Muscle of leg (tissue), 16 donors: Measurements from ENCODE around the gene DCAKD. TPM values are rescaled to one million over a fixed set of nuclear protein-coding genes. Genes with fewer than 3 reads are reported as not detected.

Experiments
- DNase-seq: peaks from one replicate; pipeline ENCODE4 v3.0.0; 2013
- H3K27ac ChIP-seq: one replicate; pipeline ENCODE4 v1.5.1; 2013; ENCODE audit warnings: mild to moderate bottlenecking, low read length, control low read depth
- H3K27me3 ChIP-seq: one replicate; pipeline ENCODE4 v1.6.1; 2013; ENCODE audit warnings: low read length; ENCODE audit not compliant: control insufficient read depth, insufficient read depth
- H3K36me3 ChIP-seq: one replicate; pipeline ENCODE4 v1.6.1; 2013; ENCODE audit warnings: low read length; ENCODE audit not compliant: control insufficient read depth, insufficient read depth
- H3K4me1 ChIP-seq: one replicate; pipeline ENCODE4 v1.6.1; 2013; ENCODE audit warnings: low read length; ENCODE audit not compliant: control insufficient read depth, insufficient read depth
- H3K4me3 ChIP-seq: one replicate; pipeline ENCODE4 v1.5.1; 2013; ENCODE audit warnings: low read length, control low read depth
- H3K9me3 ChIP-seq: replicated peaks from 2 replicates; pipeline ENCODE4 v1.6.1; 2013; ENCODE audit warnings: low read depth, low read length; ENCODE audit not compliant: control insufficient read depth
- WGBS: methylation state at CpG from one replicate; pipeline ENCODE4 v1.1.5; 2013; ENCODE audit warnings: missing lambda C conversion rate; ENCODE audit not compliant: insufficient coverage; 5-methylcytosine and 5-hydroxymethylcytosine counted together
- long read RNA-seq, 11 donors: transcript quantifications; one replicate each; lab custom pipeline, GENCODE V29; 2026
- polyA plus RNA-seq, 8 donors: library from polyadenylated mRNA; unstranded; fragments of 120-200 nt; gene quantifications; one replicate each; pipeline versions ENCODE4 v1.2.1 to v1.2.3, GENCODE V29; 2013; ENCODE audit warnings: inconsistent platforms in 1 of 8, low replicate concordance in 1 of 8; ENCODE audit not compliant: insufficient read length in 8 of 8, insufficient read depth in 1 of 8
- total RNA-seq: library from RNA; stranded (reverse); fragments of 120-200 nt; gene quantifications from one replicate; pipeline ENCODE4 v1.2.4, GENCODE V29; 2013

The DCAKD gene
- total RNA-seq = 27.2 TPM
- polyA plus RNA-seq = 10 to 100 TPM; 28.0 to 40.1 (median 33.7) TPM
- long read RNA-seq, donor 1, partial matches to known transcripts = 0 of 4 reads
- long read RNA-seq, donor 1, other reads (novel, unspliced or antisense) = 0 of 4 reads
- long read RNA-seq, donor 2, partial matches to known transcripts = 0 of 2 reads
- long read RNA-seq, donor 2, other reads (novel, unspliced or antisense) = 0 of 2 reads
- long read RNA-seq, donor 3, transcript DCAKD-208 (5 exons, 2,054 nt) = major isoform, 5 of 12 reads
- long read RNA-seq, donor 3, transcript DCAKD-205 (5 exons, 990 nt) = major isoform, 5 of 12 reads
- long read RNA-seq, donor 3, partial matches to known transcripts = 0 of 12 reads
- long read RNA-seq, donor 3, other reads (novel, unspliced or antisense) = 0 of 12 reads
- long read RNA-seq, donor 4, partial matches to known transcripts = 0 of 7 reads
- long read RNA-seq, donor 4, other reads (novel, unspliced or antisense) = 0 of 7 reads
- long read RNA-seq, donor 5, transcript DCAKD-208 (5 exons, 2,054 nt) = major isoform, 9 of 19 reads
- long read RNA-seq, donor 5, partial matches to known transcripts = 0 of 19 reads
- long read RNA-seq, donor 5, other reads (novel, unspliced or antisense) = 0 of 19 reads
- long read RNA-seq, donor 6, transcript DCAKD-205 (5 exons, 990 nt) = major isoform, 7 of 17 reads
- long read RNA-seq, donor 6, transcript DCAKD-208 (5 exons, 2,054 nt) = minor isoform, 6 of 17 reads
- long read RNA-seq, donor 6, partial matches to known transcripts = 0 of 17 reads
- long read RNA-seq, donor 6, other reads (novel, unspliced or antisense) = 0 of 17 reads
- long read RNA-seq, donor 7, partial matches to known transcripts = 0 of 10 reads
- long read RNA-seq, donor 7, other reads (novel, unspliced or antisense) = 0 of 10 reads
- long read RNA-seq, donor 8, partial matches to known transcripts = 11 of 30 reads
- long read RNA-seq, donor 8, other reads (novel, unspliced or antisense) = 12 of 30 reads
- long read RNA-seq, donor 9, transcript DCAKD-208 (5 exons, 2,054 nt) = major isoform, 6 of 9 reads
- long read RNA-seq, donor 9, partial matches to known transcripts = 0 of 9 reads
- long read RNA-seq, donor 9, other reads (novel, unspliced or antisense) = 0 of 9 reads
- long read RNA-seq, donor 10, transcript DCAKD-208 (5 exons, 2,054 nt) = major isoform, 5 of 11 reads
- long read RNA-seq, donor 10, partial matches to known transcripts = 0 of 11 reads
- long read RNA-seq, donor 10, other reads (novel, unspliced or antisense) = 0 of 11 reads
- long read RNA-seq, donor 11, transcript DCAKD-205 (5 exons, 990 nt) = major isoform, 6 of 11 reads
- long read RNA-seq, donor 11, partial matches to known transcripts = 0 of 11 reads
- long read RNA-seq, donor 11, other reads (novel, unspliced or antisense) = 0 of 11 reads

- DNase-seq = peak; percentile 99
- H3K27ac ChIP-seq = peak within 1 kb of the TSS; percentile 98
- WGBS = under 1% methylated on average over 44 of the region's 56 CpGs
- H3K9me3 ChIP-seq = no peaks in the 10 kb centered on the region
- peak within 1 kb of the TSS; percentile 76 for H3K4me3 ChIP-seq
- H3K27me3 ChIP-seq = no peaks in the 10 kb centered on the region
- peaks cover 11% of the 10 kb centered on the region for H3K36me3 ChIP-seq
- H3K4me1 ChIP-seq = peaks cover 7% of the 10 kb centered on the region
Observed at GRCh38 chr17:45051060-45051719, at the start of gene DCAKD. Gene DCAKD (minus strand): TSS chr17:45051632. CDS start chr17:45034885, 16,747 bp downstream.

DNA sequence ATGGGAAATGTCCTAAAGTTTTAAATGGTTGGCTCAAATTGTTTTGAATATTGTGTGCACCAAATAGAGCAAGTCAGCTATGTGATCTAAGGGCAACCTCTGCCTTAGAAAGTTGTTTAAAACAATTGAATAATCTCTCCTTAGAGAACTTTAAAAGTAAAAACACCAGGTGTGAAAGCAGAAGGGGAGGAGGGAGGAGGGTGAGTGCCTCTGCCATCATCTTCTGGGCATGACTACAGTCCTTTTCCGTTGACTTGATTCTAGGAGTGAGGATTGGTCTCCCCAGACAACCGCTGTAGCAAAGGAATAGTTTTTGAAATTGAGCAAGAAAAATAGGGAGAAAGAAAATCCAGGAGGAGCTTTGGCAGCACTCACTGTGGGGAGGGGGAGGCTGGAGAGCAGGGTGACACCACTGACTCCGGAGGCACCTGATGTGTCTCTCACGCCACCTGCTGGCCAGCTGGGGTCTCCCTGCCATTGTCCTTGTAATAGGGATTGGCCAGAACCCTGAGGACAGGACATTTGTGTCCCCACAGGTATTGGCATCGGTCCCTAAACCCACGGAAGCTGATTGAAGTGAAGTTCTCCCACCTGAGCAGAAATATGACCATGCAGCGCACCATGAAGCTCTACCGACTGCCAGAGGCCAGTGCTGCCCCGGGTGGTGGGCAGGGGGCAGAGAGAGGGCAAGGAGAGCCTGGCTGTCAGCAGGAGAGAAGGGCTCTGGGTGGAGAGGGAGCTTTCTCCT is 47.6 kb upstream of the DCAKD start:
- Histone ChIP-seq H3K36me3 (peaks cover 88% of the 10 kb centered on the region), H3K4me3 (no peak overlapping the region), H3K4me1 (peaks cover 5% of the 10 kb centered on the region), H3K27me3 (no peaks in the 10 kb centered on the region), H3K27ac (no peak overlapping the region), H3K9me3 (no peaks in the 10 kb centered on the region)
- WGBS = 31% methylated on average over 8 of the region's 9 CpGs
- DNase-seq = peak; percentile 87

GRCh38 chr17:45098081-45098868 is 46.8 kb upstream of the DCAKD start:
- 97% methylated on average over 7 of the region's 13 CpGs for WGBS
- H3K36me3 ChIP-seq = peaks cover 88% of the 10 kb centered on the region
- H3K4me1 ChIP-seq = peaks cover 5% of the 10 kb centered on the region
- H3K27ac ChIP-seq = no peak overlapping the region
- no peak overlapping the region for H3K4me3 ChIP-seq
- no peak for DNase-seq
- H3K27me3 ChIP-seq = no peaks in the 10 kb centered on the region
- H3K9me3 ChIP-seq = no peaks in the 10 kb centered on the region

DNA sequence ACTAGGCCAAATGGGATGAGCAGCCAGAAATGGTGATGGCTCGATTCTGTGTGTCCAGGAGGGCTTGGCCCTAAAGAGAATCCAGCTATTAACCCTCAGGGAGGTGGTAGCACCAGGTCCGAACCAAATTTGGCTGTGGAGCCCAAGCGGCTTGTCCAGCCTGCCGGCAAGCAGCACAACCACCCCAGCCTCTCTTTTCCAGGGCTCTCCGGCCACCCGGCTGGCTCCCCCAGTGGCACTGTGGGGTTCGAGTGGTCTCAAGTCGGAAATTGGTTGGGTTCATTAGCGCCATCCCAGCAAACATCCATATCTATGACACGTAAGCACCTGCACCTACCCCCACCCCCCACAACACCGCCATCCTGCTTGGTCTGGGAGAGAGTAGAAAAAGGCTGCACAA is 45.5 kb upstream of the DCAKD start:
- WGBS = 95% methylated on average over 4 of the region's 11 CpGs
- no peak overlapping the region for H3K27ac ChIP-seq

GRCh38 chr17:45096141-45096540 is 44.7 kb upstream of the DCAKD start:
- no peaks in the 10 kb centered on the region for H3K27me3 ChIP-seq
- no peak for DNase-seq
- WGBS = 88% methylated on average over 1 of the region's 3 CpGs
- peaks cover 2% of the 10 kb centered on the region for H3K4me1 ChIP-seq
- no peak overlapping the region for H3K27ac ChIP-seq
- peaks cover 88% of the 10 kb centered on the region for H3K36me3 ChIP-seq
- H3K4me3 ChIP-seq = no peak overlapping the region
- no peaks in the 10 kb centered on the region for H3K9me3 ChIP-seq

More for the DNA sequence above, 45.5 kb upstream of the DCAKD start:
- no peak for DNase-seq
- H3K9me3 ChIP-seq = no peaks in the 10 kb centered on the region
- peaks cover 85% of the 10 kb centered on the region for H3K36me3 ChIP-seq
- H3K4me1 ChIP-seq = peaks cover 3% of the 10 kb centered on the region
- no peak overlapping the region for H3K4me3 ChIP-seq
- no peaks in the 10 kb centered on the region for H3K27me3 ChIP-seq

- Histone ChIP-seq H3K4me3 (no peak overlapping the region), H3K36me3 (peaks cover 90% of the 10 kb centered on the region)
- 84% methylated on average over 9 of the region's 13 CpGs for WGBS
Observed at GRCh38 chr17:45093444-45094110, 42.1 kb upstream of the DCAKD start.

GRCh38 chr17:45092911-45093430 is 41.5 kb upstream of the DCAKD start:
- peaks cover 90% of the 10 kb centered on the region for H3K36me3 ChIP-seq
- H3K4me1 ChIP-seq = no peaks in the 10 kb centered on the region
- H3K27me3 ChIP-seq = no peaks in the 10 kb centered on the region
- 77% methylated on average over 4 of the region's 6 CpGs for WGBS
- no peak overlapping the region for H3K4me3 ChIP-seq
- no peaks in the 10 kb centered on the region for H3K9me3 ChIP-seq
- H3K27ac ChIP-seq = no peak overlapping the region
- DNase-seq = no peak

More at GRCh38 chr17:45093444-45094110, 42.1 kb upstream of the DCAKD start:
- no peak for DNase-seq
- Histone ChIP-seq H3K27ac (no peak overlapping the region), H3K9me3 (no peaks in the 10 kb centered on the region), H3K4me1 (no peaks in the 10 kb centered on the region), H3K27me3 (no peaks in the 10 kb centered on the region)
